Astrocyte (in vitro differentiated cells and primary cell): ENCODE results near the gene TRAPPC3L. TPM values are rescaled to one million over a fixed set of nuclear protein-coding genes. Genes with fewer than 3 reads are reported as not detected.

Experiments
- DNase-seq: peaks from one replicate; pipeline ENCODE4 v3.0.0-alpha.2; 2010; ENCODE audit warnings: low read depth
- FAIRE-seq: peaks from 2 replicates; lab custom pipeline; 2011; peaks lifted over from hg19 to GRCh38; lab: Jason Lieb, UNC
- H2AFZ ChIP-seq: 2 replicates; pipeline ENCODE4 v1.6.0; 2012; ENCODE audit warnings: low read depth, low read length, inconsistent platforms
- H3K27ac ChIP-seq: 2 replicates; pipeline ENCODE4 v1.5.1; 2011; ENCODE audit warnings: low read depth, low read length, inconsistent platforms
- H3K27me3 ChIP-seq: 2 replicates; pipeline ENCODE4 v1.6.0; 2011; ENCODE audit warnings: low read length, inconsistent platforms; ENCODE audit not compliant: insufficient read depth
- H3K36me3 ChIP-seq: 2 replicates; pipeline ENCODE4 v1.5.1; 2011; ENCODE audit warnings: low read length, inconsistent platforms; ENCODE audit not compliant: insufficient read depth
- H3K4me1 ChIP-seq: 2 replicates; pipeline ENCODE4 v1.5.1; 2011; ENCODE audit warnings: low read length, inconsistent platforms; ENCODE audit not compliant: insufficient read depth
- H3K4me2 ChIP-seq: 2 replicates; pipeline ENCODE4 v1.6.0; 2012; ENCODE audit warnings: low read length, inconsistent platforms
- H3K4me3 ChIP-seq: 2 replicates; pipeline ENCODE4 v1.5.1; 2011; ENCODE audit warnings: low read depth, mild to moderate bottlenecking, low read length, inconsistent platforms; ENCODE audit not compliant: insufficient read depth
- H3K79me2 ChIP-seq: 2 replicates; pipeline ENCODE4 v1.6.0; 2012; ENCODE audit warnings: mild to moderate bottlenecking, low read length, inconsistent platforms; ENCODE audit not compliant: insufficient read depth
- H3K9ac ChIP-seq: 2 replicates; pipeline ENCODE4 v1.6.0; 2012; ENCODE audit warnings: mild to moderate bottlenecking, low read length, inconsistent platforms
- H3K9me3 ChIP-seq: 2 replicates; pipeline ENCODE4 v1.5.1; 2012; ENCODE audit warnings: low read depth, mild to moderate bottlenecking, low read length, inconsistent platforms; ENCODE audit not compliant: insufficient read depth
- H4K20me1 ChIP-seq: 2 replicates; pipeline ENCODE4 v1.6.0; 2012; ENCODE audit warnings: low read length, inconsistent platforms; ENCODE audit not compliant: insufficient read depth
- H3K27ac Mint-ChIP-seq: one replicate; pipeline ENCODE4 v1.8.0; 2021; ENCODE audit warnings: mild to moderate bottlenecking, mixed read lengths; ENCODE audit not compliant: unreplicated experiment
- H3K27me3 Mint-ChIP-seq: one replicate; pipeline ENCODE4 v1.8.0; 2021; ENCODE audit warnings: low read depth, mixed read lengths; ENCODE audit not compliant: unreplicated experiment
- H3K36me3 Mint-ChIP-seq: one replicate; pipeline ENCODE4 v1.8.0; 2021; ENCODE audit warnings: low read depth, mixed read lengths; ENCODE audit not compliant: unreplicated experiment
- H3K4me1 Mint-ChIP-seq: one replicate; pipeline ENCODE4 v1.8.0; 2021; ENCODE audit warnings: low read depth, mixed read lengths; ENCODE audit not compliant: unreplicated experiment
- H3K4me3 Mint-ChIP-seq: one replicate; pipeline ENCODE4 v1.8.0; 2021; ENCODE audit warnings: mild to moderate bottlenecking, moderate library complexity, mixed read lengths; ENCODE audit not compliant: unreplicated experiment
- H3K9me3 Mint-ChIP-seq: one replicate; pipeline ENCODE4 v1.8.0; 2021; ENCODE audit warnings: mild to moderate bottlenecking, mixed read lengths; ENCODE audit not compliant: unreplicated experiment
- EZH2 ChIP-seq: IDR thresholded peaks from 2 replicates; pipeline ENCODE4 v1.6.1; 2012; ENCODE audit warnings: mild to moderate bottlenecking, low read length, inconsistent platforms; ENCODE audit not compliant: insufficient read depth
- total RNA-seq: library from RNA; stranded (reverse); gene quantifications from 2 replicates; pipeline ENCODE4 v1.2.1, GENCODE V29; 2021
- TF ChIP-seq, protein P1 (sequence below): IDR thresholded peaks from 2 replicates; pipeline ENCODE4 v1.5.1; 2011; ENCODE audit warnings: low read depth, mild to moderate bottlenecking, inconsistent platforms, low read length, moderate library complexity; ENCODE audit not compliant: insufficient read depth

The TRAPPC3L gene
- total RNA-seq, 1 donor from 2014 or later, result not detected

GRCh38 chr6:116556065-116556464, 10.6 kb upstream of the TRAPPC3L start:
- H3K27ac Mint-ChIP-seq, result peak overlapping the region; percentile 71
- H2AFZ ChIP-seq, result no peak overlapping the region
- peaks cover 21% of the 10 kb centered on the region for H3K4me1 ChIP-seq
- no peaks in the 10 kb centered on the region for H3K9me3 Mint-ChIP-seq
- H3K4me3 ChIP-seq, result no peak overlapping the region
- FAIRE-seq, result peak; percentile 37
- no peaks in the 10 kb centered on the region for H3K79me2 ChIP-seq
- H3K36me3 Mint-ChIP-seq, result no peaks in the 10 kb centered on the region
- H3K9me3 ChIP-seq, result no peaks in the 10 kb centered on the region
- no peaks in the 10 kb centered on the region for H3K36me3 ChIP-seq
- TF ChIP-seq, protein P1, sequence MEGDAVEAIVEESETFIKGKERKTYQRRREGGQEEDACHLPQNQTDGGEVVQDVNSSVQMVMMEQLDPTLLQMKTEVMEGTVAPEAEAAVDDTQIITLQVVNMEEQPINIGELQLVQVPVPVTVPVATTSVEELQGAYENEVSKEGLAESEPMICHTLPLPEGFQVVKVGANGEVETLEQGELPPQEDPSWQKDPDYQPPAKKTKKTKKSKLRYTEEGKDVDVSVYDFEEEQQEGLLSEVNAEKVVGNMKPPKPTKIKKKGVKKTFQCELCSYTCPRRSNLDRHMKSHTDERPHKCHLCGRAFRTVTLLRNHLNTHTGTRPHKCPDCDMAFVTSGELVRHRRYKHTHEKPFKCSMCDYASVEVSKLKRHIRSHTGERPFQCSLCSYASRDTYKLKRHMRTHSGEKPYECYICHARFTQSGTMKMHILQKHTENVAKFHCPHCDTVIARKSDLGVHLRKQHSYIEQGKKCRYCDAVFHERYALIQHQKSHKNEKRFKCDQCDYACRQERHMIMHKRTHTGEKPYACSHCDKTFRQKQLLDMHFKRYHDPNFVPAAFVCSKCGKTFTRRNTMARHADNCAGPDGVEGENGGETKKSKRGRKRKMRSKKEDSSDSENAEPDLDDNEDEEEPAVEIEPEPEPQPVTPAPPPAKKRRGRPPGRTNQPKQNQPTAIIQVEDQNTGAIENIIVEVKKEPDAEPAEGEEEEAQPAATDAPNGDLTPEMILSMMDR, result no peak
- no peak for TF ChIP-seq EZH2
- no peaks in the 10 kb centered on the region for H3K27me3 ChIP-seq
- no peak overlapping the region for H3K4me3 Mint-ChIP-seq
- peak; percentile 87 for DNase-seq
- H3K27me3 Mint-ChIP-seq, result peaks cover 4% of the 10 kb centered on the region
- peak overlapping the region; percentile 52 for H3K4me2 ChIP-seq
- no peaks in the 10 kb centered on the region for H4K20me1 ChIP-seq
- no peak overlapping the region for H3K9ac ChIP-seq
- peaks cover 14% of the 10 kb centered on the region for H3K4me1 Mint-ChIP-seq
- peak overlapping the region; percentile 74 for H3K27ac ChIP-seq

DNA sequence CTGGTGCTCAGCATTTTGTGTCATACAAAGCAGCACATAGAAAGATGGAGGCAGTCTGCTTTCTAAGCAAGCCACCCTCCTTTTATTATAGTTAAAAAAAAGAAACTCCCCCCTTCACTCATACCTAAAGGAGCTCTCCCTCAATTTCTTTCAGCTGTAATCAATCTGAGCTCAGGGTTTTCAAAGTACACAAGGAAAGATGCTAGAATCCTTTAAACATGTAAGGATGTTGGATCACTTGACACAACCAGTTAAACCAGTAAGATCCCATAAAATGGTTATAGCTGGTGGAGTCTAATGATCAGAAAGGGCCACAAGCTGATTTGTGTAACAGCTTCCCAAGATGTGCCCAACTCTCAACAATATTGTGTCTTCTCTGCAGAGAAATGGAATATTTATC, 8.0 kb upstream of the TRAPPC3L start, which contains the start of gene CALHM4:
TSS of gene CALHM4 (plus strand) at position 301 of the 400 bp plus-strand sequence. CDS start at position 344, 43 bp downstream.
- Histone ChIP-seq H3K9ac (no peak within 1 kb of the TSS), H3K4me2 (no peak within 1 kb of the TSS), H3K79me2 (no peaks in the 10 kb centered on the region), H3K36me3 (no peaks in the 10 kb centered on the region), H3K27me3 (no peaks in the 10 kb centered on the region), H2AFZ (no peak within 1 kb of the TSS), H3K4me3 (no peak within 1 kb of the TSS), H3K4me1 (peaks cover 21% of the 10 kb centered on the region), H3K27ac (no peak within 1 kb of the TSS), H4K20me1 (no peaks in the 10 kb centered on the region), H3K9me3 (no peaks in the 10 kb centered on the region)
- H3K27ac Mint-ChIP-seq, result no peak within 1 kb of the TSS
- no peaks in the 10 kb centered on the region for H3K36me3 Mint-ChIP-seq
- H3K9me3 Mint-ChIP-seq, result no peaks in the 10 kb centered on the region
- no peak within 1 kb of the TSS for H3K4me3 Mint-ChIP-seq
- peaks cover 14% of the 10 kb centered on the region for H3K4me1 Mint-ChIP-seq
- FAIRE-seq (no peak), DNase-seq (no peak)
- peaks cover 4% of the 10 kb centered on the region for H3K27me3 Mint-ChIP-seq
- no peak for TF ChIP-seq EZH2
- TF ChIP-seq, protein P1, result no peak

- no peak overlapping the region for H3K4me3 ChIP-seq
- Mint-ChIP-seq H3K4me3 (no peak overlapping the region), H3K27me3 (peaks cover 4% of the 10 kb centered on the region), H3K4me1 (peaks cover 2% of the 10 kb centered on the region), H3K36me3 (no peaks in the 10 kb centered on the region), H3K9me3 (no peaks in the 10 kb centered on the region), H3K27ac (no peak overlapping the region)
- no peak overlapping the region for H3K4me2 ChIP-seq
- no peaks in the 10 kb centered on the region for H4K20me1 ChIP-seq
- H3K4me1 ChIP-seq, result peaks cover 4% of the 10 kb centered on the region
- H3K79me2 ChIP-seq, result no peaks in the 10 kb centered on the region
- TF ChIP-seq, protein P1, result no peak
- no peak for TF ChIP-seq EZH2
- H3K27ac ChIP-seq, result no peak overlapping the region
- no peaks in the 10 kb centered on the region for H3K9me3 ChIP-seq
- no peak for FAIRE-seq
- no peaks in the 10 kb centered on the region for H3K27me3 ChIP-seq
- no peak for DNase-seq
- H3K9ac ChIP-seq, result no peak overlapping the region
- no peak overlapping the region for H2AFZ ChIP-seq
- no peaks in the 10 kb centered on the region for H3K36me3 ChIP-seq
Measured at GRCh38 chr6:116550796-116551195, 5.3 kb upstream of the TRAPPC3L start.
